H9 (cell line): ENCODE results near the gene DUSP6. TPM values are rescaled to one million over a fixed set of nuclear protein-coding genes. Genes with fewer than 3 reads are reported as not detected.

Source experiments
- DNase-seq: peaks from one replicate; pipeline ENCODE4 v3.0.0-alpha.2; 2017
- H2AFZ ChIP-seq: one replicate; pipeline ENCODE4 v1.6.1; 2013; ENCODE audit warnings: mild to moderate bottlenecking, low read length, control low read depth, moderate library complexity
- H2AK5ac ChIP-seq: 2 replicates; pipeline ENCODE4 v1.6.1; 2013; ENCODE audit warnings: low read length, control low read depth, mixed read lengths; ENCODE audit not compliant: insufficient read length
- H2BK120ac ChIP-seq: one replicate; pipeline ENCODE4 v1.6.1; 2013; ENCODE audit warnings: low read depth, mild to moderate bottlenecking, low read length, control low read depth, inconsistent platforms; ENCODE audit not compliant: poor library complexity, severe bottlenecking
- H2BK12ac ChIP-seq: 2 replicates; pipeline ENCODE4 v1.6.1; 2013; ENCODE audit warnings: low read length, control low read depth, mixed read lengths, low read depth; ENCODE audit not compliant: insufficient read length
- H2BK15ac ChIP-seq: 2 replicates; pipeline ENCODE4 v1.6.1; 2013; ENCODE audit warnings: low read depth, low read length, control low read depth
- H2BK20ac ChIP-seq: one replicate; pipeline ENCODE4 v1.6.1; 2013; ENCODE audit warnings: low read depth, mild to moderate bottlenecking, low read length, control low read depth, inconsistent platforms; ENCODE audit not compliant: poor library complexity, severe bottlenecking
- H2BK5ac ChIP-seq: 2 replicates; pipeline ENCODE4 v1.6.1; 2013; ENCODE audit warnings: low read length, control low read depth, mixed read lengths; ENCODE audit not compliant: insufficient read length
- H3K14ac ChIP-seq: 2 replicates; pipeline ENCODE4 v1.6.1; 2013; ENCODE audit warnings: low read length, control low read depth; ENCODE audit not compliant: insufficient read depth
- H3K18ac ChIP-seq: 2 replicates; pipeline ENCODE4 v1.6.1; 2013; ENCODE audit warnings: low read depth, mild to moderate bottlenecking, mixed read lengths, low read length, control low read depth; ENCODE audit not compliant: insufficient read length
- H3K23ac ChIP-seq: 2 replicates; pipeline ENCODE4 v1.6.1; 2013; ENCODE audit warnings: low read length, control low read depth, mixed read lengths, low read depth; ENCODE audit not compliant: insufficient read length
- H3K23me2 ChIP-seq: 2 replicates; pipeline ENCODE4 v1.6.1; 2013; ENCODE audit warnings: low read depth, mild to moderate bottlenecking, mixed read lengths, low read length, control low read depth; ENCODE audit not compliant: insufficient read length, poor library complexity, severe bottlenecking
- H3K27ac ChIP-seq: 2 replicates; pipeline ENCODE4 v1.5.1; 2013; ENCODE audit warnings: low read length, control low read depth, mixed read lengths, low read depth; ENCODE audit not compliant: insufficient read length
- H3K27me3 ChIP-seq: 2 replicates; pipeline ENCODE4 v1.6.1; 2013; ENCODE audit warnings: low read length, control low read depth, inconsistent platforms; ENCODE audit not compliant: insufficient read depth
- H3K4ac ChIP-seq: 2 replicates; pipeline ENCODE4 v1.6.1; 2013; ENCODE audit warnings: low read depth, mild to moderate bottlenecking, control low read depth, inconsistent platforms, low read length, moderate library complexity
- H3K4me1 ChIP-seq: 2 replicates; pipeline ENCODE4 v1.6.1; 2013; ENCODE audit warnings: low read length, control low read depth, inconsistent platforms; ENCODE audit not compliant: insufficient read depth
- H3K4me2 ChIP-seq: 2 replicates; pipeline ENCODE4 v1.6.1; 2013; ENCODE audit warnings: low read length, control low read depth, mixed read lengths; ENCODE audit not compliant: insufficient read length, insufficient read depth
- H3K56ac ChIP-seq: 2 replicates; pipeline ENCODE4 v1.6.1; 2013; ENCODE audit warnings: low read depth, mild to moderate bottlenecking, mixed read lengths, low read length, control low read depth; ENCODE audit not compliant: insufficient read length
- H3K79me1 ChIP-seq: 2 replicates; pipeline ENCODE4 v1.6.1; 2013; ENCODE audit warnings: low read depth, mild to moderate bottlenecking, moderate library complexity, low read length, control low read depth, inconsistent platforms; ENCODE audit not compliant: insufficient read depth, poor library complexity, severe bottlenecking
- H3K79me2 ChIP-seq: 2 replicates; pipeline ENCODE4 v1.6.1; 2013; ENCODE audit warnings: low read length, control low read depth, inconsistent platforms; ENCODE audit not compliant: insufficient read depth
- H3K9ac ChIP-seq: 2 replicates; pipeline ENCODE4 v1.6.1; 2013; ENCODE audit warnings: low read length, control low read depth, mixed read lengths; ENCODE audit not compliant: insufficient read length; ENCODE audit errors: extremely low read depth
- H3K9me3 ChIP-seq: one replicate; pipeline ENCODE4 v1.6.1; 2013; ENCODE audit warnings: low read depth, low read length, inconsistent platforms; ENCODE audit not compliant: control insufficient read depth
- H3T11ph ChIP-seq: one replicate; pipeline ENCODE4 v1.6.1; 2013; ENCODE audit warnings: mild to moderate bottlenecking, low read length, control low read depth, inconsistent platforms
- H4K20me1 ChIP-seq: one replicate; pipeline ENCODE4 v1.6.1; 2013; ENCODE audit not compliant: control insufficient read depth, insufficient read length, insufficient read depth
- H4K5ac ChIP-seq: 2 replicates; pipeline ENCODE4 v1.6.1; 2013; ENCODE audit warnings: low read depth, mild to moderate bottlenecking, mixed read lengths, low read length, control low read depth; ENCODE audit not compliant: insufficient read length
- H4K8ac ChIP-seq: replicated peaks from 2 replicates; pipeline ENCODE4 v1.6.1; 2013; ENCODE audit warnings: low read length, control low read depth, mixed read lengths, low read depth; ENCODE audit not compliant: insufficient read length
- H4K91ac ChIP-seq: 2 replicates; pipeline ENCODE4 v1.6.1; 2013; ENCODE audit warnings: low read depth, mild to moderate bottlenecking, moderate library complexity, mixed read lengths, low read length, control low read depth; ENCODE audit not compliant: insufficient read length
- H3K27ac Mint-ChIP-seq, 3 experiments: 2 replicates in 2 of 3; 3 replicates in 1 of 3; pipeline ENCODE4 v1.8.0; 2020 to 2021; ENCODE audit warnings: mixed read lengths in 3 of 3, mild to moderate bottlenecking in 1 of 3, moderate library complexity in 1 of 3
- H3K27me3 Mint-ChIP-seq: 2 replicates; pipeline ENCODE4 v1.8.0; 2021; ENCODE audit warnings: low read depth, mild to moderate bottlenecking, moderate library complexity, mixed read lengths
- H3K36me3 Mint-ChIP-seq, 3 experiments: 2 replicates in 2 of 3; 3 replicates in 1 of 3; pipeline ENCODE4 v1.8.0; 2020 to 2021; ENCODE audit warnings: low read depth in 3 of 3, mixed read lengths in 3 of 3; ENCODE audit not compliant: insufficient read depth in 1 of 3
- H3K4me1 Mint-ChIP-seq, 2 experiments: 2 replicates each; pipeline ENCODE4 v1.8.0; 2020; ENCODE audit warnings: mixed read lengths in 2 of 2
- H3K4me3 Mint-ChIP-seq, 2 experiments: 2 replicates in 1 of 2; 3 replicates in 1 of 2; pipeline ENCODE4 v1.8.0; 2020 to 2021; ENCODE audit warnings: mild to moderate bottlenecking in 2 of 2, mixed read lengths in 2 of 2, moderate library complexity in 1 of 2
- H3K9me3 Mint-ChIP-seq, 2 experiments: 2 replicates in 1 of 2; 3 replicates in 1 of 2; pipeline ENCODE4 v1.8.0; 2020; ENCODE audit warnings: mild to moderate bottlenecking in 2 of 2, mixed read lengths in 2 of 2, moderate library complexity in 1 of 2
- CTCF ChIP-seq: fragments of 200-600 bp; sonication (generic); conservative IDR thresholded peaks from 3 replicates; pipeline ENCODE4 v1.8.0; 2021; ENCODE audit warnings: antibody characterized with exemption, mild to moderate bottlenecking
- WGBS: extraction: QIAGEN DNeasy Blood & Tissue Kit; methylation state at CpG from one replicate; pipeline ENCODE4 v1.1.7; 2013; ENCODE audit warnings: missing lambda C conversion rate, low lambda C conversion rate, mixed read lengths; ENCODE audit not compliant: insufficient read length; ENCODE audit errors: extremely low coverage; 5-methylcytosine and 5-hydroxymethylcytosine counted together
- total RNA-seq: library from RNA; stranded (reverse); gene quantifications from 2 replicates; pipeline ENCODE4 v1.2.1, GENCODE V29; 2021

The DUSP6 gene
- total RNA-seq, 1 experiment from 2014 or later: 35.3 TPM

- H3T11ph ChIP-seq: no peak overlapping the region
- no peak overlapping the region for H2BK5ac ChIP-seq
- no peak overlapping the region for H3K14ac ChIP-seq
- H3K23ac ChIP-seq: no peak overlapping the region
- no peak for TF ChIP-seq CTCF
- no peak overlapping the region for H3K18ac ChIP-seq
- Mint-ChIP-seq H3K9me3 (peaks cover 0 to 8% of the 10 kb centered on the region in 2 experiments; a peak in 3 of 5 replicates), H3K4me3 (peak overlapping the region in 1 of 2 experiments; percentile 55; a peak in 2 of 5 replicates), H3K36me3 (peaks cover 19 to 30% (median 25%) of the 10 kb centered on the region in 3 experiments; a peak in 6 of 7 replicates), H3K27me3 (peaks cover 84% of the 10 kb centered on the region), H3K4me1 (peaks cover 61 to 66% of the 10 kb centered on the region in 2 experiments), H3K27ac (no peak overlapping the region)
- no CpG with 5 or more reads among the region's 3 CpGs for WGBS
- no peaks in the 10 kb centered on the region for H4K20me1 ChIP-seq
- no peak overlapping the region for H3K27ac ChIP-seq
- H2AFZ ChIP-seq: no peak overlapping the region
- no peak overlapping the region for H2BK12ac ChIP-seq
- no peak overlapping the region for H2BK20ac ChIP-seq
- no peak overlapping the region for H2BK15ac ChIP-seq
- H4K8ac ChIP-seq: no peak overlapping the region
- H3K79me2 ChIP-seq: peaks cover 11% of the 10 kb centered on the region; the same call in 1 of the 2 replicates
- no peak overlapping the region for H3K9ac ChIP-seq
- H2AK5ac ChIP-seq: no peak overlapping the region
- H4K91ac ChIP-seq: no peak overlapping the region
- no peaks in the 10 kb centered on the region for H3K23me2 ChIP-seq
- no peak overlapping the region for H3K4me2 ChIP-seq
- peaks cover 14% of the 10 kb centered on the region; the same call in 1 of the 2 replicates for H3K4me1 ChIP-seq
- no peaks in the 10 kb centered on the region for H3K79me1 ChIP-seq
- no peak overlapping the region for H3K4ac ChIP-seq
- no peak overlapping the region for H4K5ac ChIP-seq
- H3K56ac ChIP-seq: no peak overlapping the region
- DNase-seq: no peak
- no peaks in the 10 kb centered on the region for H3K27me3 ChIP-seq
- no peaks in the 10 kb centered on the region for H3K9me3 ChIP-seq
- H2BK120ac ChIP-seq: no peak overlapping the region
Observed at GRCh38 chr12:89344862-89345202, 7.5 kb downstream of the DUSP6 start.
